Mononuclear cell (primary cell): Measurements from ENCODE around the gene NCAPD2. TPM values are rescaled to one million over a fixed set of nuclear protein-coding genes. Genes with fewer than 3 reads are reported as not detected.

Experiments
- H3K27me3 ChIP-seq: 2 replicates; pipeline ENCODE4 v1.6.0; 2011; ENCODE audit warnings: low read length, control low read depth; ENCODE audit not compliant: insufficient read depth
- H3K4me1 ChIP-seq: 2 replicates; pipeline ENCODE4 v1.5.1; 2011; ENCODE audit warnings: mild to moderate bottlenecking, low read length, control low read depth; ENCODE audit not compliant: insufficient read depth
- H3K4me3 ChIP-seq: 2 replicates; pipeline ENCODE4 v1.5.1; 2011; ENCODE audit warnings: mild to moderate bottlenecking, low read length, moderate library complexity
- H3K9me3 ChIP-seq: 2 replicates; pipeline ENCODE4 v1.5.1; 2011; ENCODE audit warnings: low read depth, mild to moderate bottlenecking, control low read depth, low read length
- total RNA-seq: library from RNA; depleted of rRNA; stranded (reverse); fragments of >200 nt; gene quantifications from one replicate; pipeline ENCODE4 v1.2.3, GENCODE V29; 2012

NCAPD2 gene
- total RNA-seq, 1 donor: 7.5 TPM

DNA sequence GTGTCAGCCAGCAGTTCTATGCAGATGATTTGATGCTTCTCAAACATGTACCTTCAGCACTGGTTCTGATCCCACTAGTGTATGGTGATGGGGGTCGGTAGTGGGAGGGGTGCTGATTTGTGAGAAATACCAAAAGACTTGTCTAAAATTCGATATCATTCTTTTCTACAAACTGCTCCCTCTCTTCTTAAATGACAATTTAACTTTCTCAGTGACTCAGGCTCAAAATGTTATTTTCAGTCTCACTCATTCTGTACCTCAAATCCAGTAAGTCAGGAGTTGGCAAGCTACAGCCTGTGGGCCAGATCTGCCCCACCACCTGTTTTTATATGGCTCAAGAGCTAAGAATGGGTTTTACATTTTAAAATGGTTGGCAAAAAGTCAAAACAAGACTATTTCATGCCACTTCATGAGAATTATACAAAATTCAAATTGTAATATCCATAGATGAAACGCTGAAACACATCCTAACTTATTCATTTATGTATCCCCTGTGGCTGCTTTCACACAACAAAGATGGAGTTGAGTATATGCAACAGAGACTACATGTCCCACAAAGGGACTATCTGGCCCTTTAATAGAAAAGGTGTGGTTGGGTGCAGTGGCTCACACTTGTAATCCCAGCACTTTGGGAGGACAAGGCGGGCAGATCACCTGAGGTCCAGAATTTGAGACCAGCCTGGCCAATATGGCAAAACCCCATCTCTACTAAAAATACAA lies 80.8 kb downstream of the NCAPD2 start:
- no peaks in the 10 kb centered on the region for H3K27me3 ChIP-seq
- H3K4me1 ChIP-seq: no peaks in the 10 kb centered on the region
- H3K9me3 ChIP-seq: no peaks in the 10 kb centered on the region
- H3K4me3 ChIP-seq: no peak overlapping the region

DNA sequence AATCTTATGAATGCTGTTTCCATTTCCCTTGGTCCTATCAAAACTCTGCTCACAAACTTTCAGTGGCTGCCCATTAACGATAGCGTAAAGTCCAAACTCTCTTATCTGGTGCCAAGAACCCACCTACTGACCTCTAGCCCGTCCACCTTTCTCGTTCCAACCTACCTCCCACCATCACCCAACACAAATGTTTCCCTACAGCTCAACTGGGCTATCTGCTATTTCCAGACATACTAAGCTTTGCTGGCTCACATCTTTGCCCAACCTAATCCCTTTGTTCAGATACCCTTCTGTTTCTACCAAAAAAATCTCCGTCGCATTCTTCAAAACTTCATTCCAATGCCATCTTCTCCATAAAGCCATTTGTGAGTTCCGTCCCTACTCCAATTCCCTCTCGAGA lies 81.7 kb downstream of the NCAPD2 start:
- H3K9me3 ChIP-seq: no peaks in the 10 kb centered on the region
- no peaks in the 10 kb centered on the region for H3K4me1 ChIP-seq
- no peaks in the 10 kb centered on the region for H3K27me3 ChIP-seq
- no peak overlapping the region for H3K4me3 ChIP-seq

Other genes with a start within 250 kb of the NCAPD2 start
- not detected for gene PLEKHG6, start 183.4 kb upstream of the NCAPD2 start, total RNA-seq
- gene TNFRSF1A, start 152.0 kb upstream of the NCAPD2 start, total RNA-seq: 75.2 TPM
- 1.2 TPM for gene SCNN1A, start 118.5 kb upstream of the NCAPD2 start, total RNA-seq
- 29.8 TPM for gene LTBR, start 109.9 kb upstream of the NCAPD2 start, total RNA-seq
- 24.3 TPM for gene CD27, start 49.1 kb upstream of the NCAPD2 start, total RNA-seq
- gene TAPBPL, start 42.1 kb upstream of the NCAPD2 start, total RNA-seq: 28.7 TPM
- 13.9 TPM for gene VAMP1, start 23.4 kb upstream of the NCAPD2 start, total RNA-seq
- 14.7 TPM for gene MRPL51, start 840 bp upstream of the NCAPD2 start, total RNA-seq
- 2,093 TPM for gene GAPDH, start 40.4 kb downstream of the NCAPD2 start, total RNA-seq
- 8.0 TPM for gene IFFO1, start 61.9 kb downstream of the NCAPD2 start, total RNA-seq
- gene NOP2, start 74.2 kb downstream of the NCAPD2 start, total RNA-seq: 44.2 TPM
- gene CHD4, start 113.3 kb downstream of the NCAPD2 start, total RNA-seq: 208 TPM
- gene LPAR5, start 141.9 kb downstream of the NCAPD2 start, total RNA-seq: 4.1 TPM
- gene ACRBP, start 153.3 kb downstream of the NCAPD2 start, total RNA-seq: 24.1 TPM
- gene ING4, start 169.0 kb downstream of the NCAPD2 start, total RNA-seq: 31.3 TPM
- 23.2 TPM for gene ZNF384, start 195.3 kb downstream of the NCAPD2 start, total RNA-seq
- not detected for gene PIANP, start 206.7 kb downstream of the NCAPD2 start, total RNA-seq
- gene COPS7A, start 229.9 kb downstream of the NCAPD2 start, total RNA-seq: 9.3 TPM